GM12873 (cell line): ENCODE results near the gene ADCY9.

ENCODE experiments used
- TF ChIP-seq, protein P1 (sequence below): IDR thresholded peaks from 2 replicates; pipeline ENCODE4 v1.5.1; 2012; ENCODE audit warnings: low read depth, mild to moderate bottlenecking, moderate library complexity, low read length, control low read depth; ENCODE audit not compliant: insufficient read depth; ENCODE audit errors: missing control alignments

Gene ADCY9

DNA sequence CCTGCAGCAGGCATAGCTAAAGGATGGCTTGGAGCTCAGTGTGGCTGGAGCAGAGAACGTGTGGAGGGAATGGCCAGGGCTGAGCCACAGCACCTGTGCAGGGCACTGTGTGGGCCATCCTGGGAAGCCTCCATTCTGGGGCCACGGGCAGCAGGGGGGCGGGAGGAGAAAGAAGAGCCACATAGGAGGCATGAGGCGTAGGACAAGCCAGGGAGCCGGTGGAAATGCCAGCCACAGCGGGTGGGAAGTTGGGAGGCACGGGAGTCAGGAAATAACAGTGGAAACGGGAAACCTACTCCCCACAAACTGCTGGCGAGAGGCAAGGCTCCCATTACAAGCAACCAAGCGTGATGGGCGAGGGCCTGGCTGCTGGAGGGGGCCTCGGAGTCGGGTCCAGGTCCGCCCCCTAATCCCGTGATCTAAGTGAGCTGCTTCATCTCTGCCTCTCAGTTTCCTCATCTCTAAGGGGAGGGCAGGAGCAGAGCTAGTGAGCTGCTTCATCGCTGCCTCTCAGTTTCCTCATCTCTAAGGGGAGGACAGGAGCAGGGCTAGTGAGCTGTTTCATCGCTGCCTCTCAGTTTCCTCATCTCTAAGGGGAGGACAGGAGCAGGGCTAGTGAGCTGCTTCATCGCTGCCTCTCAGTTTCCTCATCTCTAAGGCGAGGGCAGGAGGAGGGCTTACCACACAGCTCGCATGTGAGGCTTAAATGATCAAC lies 104.9 kb downstream of the ADCY9 start:
- TF ChIP-seq, protein P1, sequence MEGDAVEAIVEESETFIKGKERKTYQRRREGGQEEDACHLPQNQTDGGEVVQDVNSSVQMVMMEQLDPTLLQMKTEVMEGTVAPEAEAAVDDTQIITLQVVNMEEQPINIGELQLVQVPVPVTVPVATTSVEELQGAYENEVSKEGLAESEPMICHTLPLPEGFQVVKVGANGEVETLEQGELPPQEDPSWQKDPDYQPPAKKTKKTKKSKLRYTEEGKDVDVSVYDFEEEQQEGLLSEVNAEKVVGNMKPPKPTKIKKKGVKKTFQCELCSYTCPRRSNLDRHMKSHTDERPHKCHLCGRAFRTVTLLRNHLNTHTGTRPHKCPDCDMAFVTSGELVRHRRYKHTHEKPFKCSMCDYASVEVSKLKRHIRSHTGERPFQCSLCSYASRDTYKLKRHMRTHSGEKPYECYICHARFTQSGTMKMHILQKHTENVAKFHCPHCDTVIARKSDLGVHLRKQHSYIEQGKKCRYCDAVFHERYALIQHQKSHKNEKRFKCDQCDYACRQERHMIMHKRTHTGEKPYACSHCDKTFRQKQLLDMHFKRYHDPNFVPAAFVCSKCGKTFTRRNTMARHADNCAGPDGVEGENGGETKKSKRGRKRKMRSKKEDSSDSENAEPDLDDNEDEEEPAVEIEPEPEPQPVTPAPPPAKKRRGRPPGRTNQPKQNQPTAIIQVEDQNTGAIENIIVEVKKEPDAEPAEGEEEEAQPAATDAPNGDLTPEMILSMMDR: no peak

DNA sequence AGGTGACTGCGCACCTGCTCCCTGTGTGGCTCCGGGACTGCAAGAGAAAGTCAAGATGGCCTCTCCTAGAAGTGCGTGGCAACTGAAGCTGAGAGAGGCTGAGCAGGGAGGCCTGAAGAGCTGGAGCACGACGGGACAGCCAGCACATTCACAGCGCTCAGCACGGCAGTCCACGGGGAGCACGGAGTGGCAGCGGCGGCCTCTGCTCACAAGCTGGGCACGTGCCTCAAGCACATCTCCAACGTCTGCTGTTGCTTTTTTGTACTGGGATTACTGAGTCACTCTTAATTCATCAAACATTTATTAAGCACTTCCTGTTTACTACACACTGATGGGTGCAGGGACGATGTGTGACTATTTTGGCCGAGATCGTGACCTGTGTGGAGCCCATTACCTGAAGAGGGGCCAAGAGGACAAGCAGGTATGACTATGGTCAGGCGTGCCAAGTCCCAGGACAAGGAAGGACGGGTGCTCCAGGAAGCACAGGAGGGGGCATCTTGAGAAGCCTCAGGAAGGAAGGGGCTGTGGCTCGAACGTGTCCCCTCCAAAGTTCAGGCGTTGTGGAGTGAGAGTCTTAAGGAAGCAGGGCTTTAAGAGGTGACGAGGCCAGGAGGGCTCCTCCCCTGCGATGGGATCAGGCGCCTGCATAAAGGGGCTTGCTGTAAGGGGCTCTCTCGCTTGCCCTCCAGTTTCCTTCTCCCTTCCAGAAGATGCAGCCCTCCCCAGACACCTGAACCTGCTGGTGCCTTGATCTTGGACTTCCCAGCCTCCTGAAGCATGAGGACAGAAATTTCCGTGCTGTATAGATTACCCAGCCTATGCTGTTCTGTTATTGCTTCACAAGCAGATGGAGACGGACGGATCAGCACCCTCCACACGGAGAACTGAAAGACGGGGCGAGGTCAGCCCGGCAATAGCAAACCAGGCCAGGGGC lies 105.8 kb downstream of the ADCY9 start:
- TF ChIP-seq, protein P1: no peak

DNA sequence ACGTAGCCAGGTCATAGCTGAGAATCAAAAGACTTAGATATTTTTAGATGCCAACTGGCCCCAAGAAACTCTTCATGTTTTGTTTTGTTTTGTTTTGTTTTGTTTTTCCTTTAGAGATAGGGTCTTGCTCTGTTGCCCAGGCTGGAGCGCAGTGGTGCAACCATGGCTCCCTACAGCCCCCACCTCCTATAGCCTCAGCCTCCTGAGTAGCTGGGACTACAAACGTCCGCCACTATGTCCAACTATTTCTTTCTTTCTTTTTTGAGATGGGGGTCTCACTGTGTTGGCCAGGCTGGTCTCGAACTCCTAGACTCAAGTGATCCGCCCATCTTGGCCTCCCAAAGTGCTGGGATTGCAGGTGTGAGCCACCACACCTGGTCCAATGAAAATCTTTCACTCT lies 107.1 kb downstream of the ADCY9 start:
- TF ChIP-seq, protein P1: no peak

DNA sequence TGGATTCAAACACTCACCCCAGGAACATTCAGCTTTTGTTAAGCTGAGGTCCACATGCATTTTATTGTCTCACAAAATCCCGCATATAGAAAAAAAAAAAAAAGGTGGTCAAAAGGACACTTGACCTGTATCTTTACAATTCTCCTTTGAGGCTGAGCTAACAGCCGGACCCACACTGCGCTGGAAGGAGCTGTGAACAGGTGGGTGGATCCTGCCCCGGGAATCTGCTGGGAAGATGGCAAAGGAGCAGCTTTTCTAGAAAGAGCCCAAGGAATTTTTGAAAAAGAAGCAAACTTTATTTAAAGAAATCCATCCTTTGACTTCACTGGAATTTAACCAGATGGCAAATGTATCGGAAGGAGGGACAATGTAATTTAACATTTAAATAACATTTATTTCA lies 108.1 kb downstream of the ADCY9 start:
- TF ChIP-seq, protein P1: no peak

DNA sequence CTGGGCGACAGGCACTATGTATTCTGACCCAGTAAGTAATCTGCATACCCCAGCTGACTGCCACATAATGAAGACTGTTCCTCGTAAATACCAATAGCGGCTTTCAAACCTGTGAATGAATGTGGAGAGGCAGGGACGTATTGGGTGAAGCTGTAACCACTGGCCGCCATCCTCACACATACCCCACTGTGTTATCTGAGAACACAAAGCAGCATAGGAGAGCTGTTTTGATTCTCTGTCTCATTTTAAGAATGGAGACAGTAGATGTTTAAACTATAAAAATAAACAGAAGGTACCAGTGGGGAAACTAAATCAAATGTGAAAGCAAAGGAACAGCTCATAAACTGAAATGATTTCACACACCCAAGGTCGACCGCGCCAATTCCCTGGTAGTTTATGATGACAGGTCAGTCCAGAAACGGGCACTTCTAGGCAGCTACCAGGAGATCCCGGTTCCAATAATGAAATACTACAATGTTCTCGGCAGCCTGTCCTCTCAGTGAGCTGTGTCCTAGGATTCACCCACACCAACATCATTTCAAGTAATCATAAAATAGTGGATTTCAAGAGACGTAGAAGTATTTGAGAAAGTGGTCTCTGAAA lies 109.7 kb downstream of the ADCY9 start:
- TF ChIP-seq, protein P1: no peak

DNA sequence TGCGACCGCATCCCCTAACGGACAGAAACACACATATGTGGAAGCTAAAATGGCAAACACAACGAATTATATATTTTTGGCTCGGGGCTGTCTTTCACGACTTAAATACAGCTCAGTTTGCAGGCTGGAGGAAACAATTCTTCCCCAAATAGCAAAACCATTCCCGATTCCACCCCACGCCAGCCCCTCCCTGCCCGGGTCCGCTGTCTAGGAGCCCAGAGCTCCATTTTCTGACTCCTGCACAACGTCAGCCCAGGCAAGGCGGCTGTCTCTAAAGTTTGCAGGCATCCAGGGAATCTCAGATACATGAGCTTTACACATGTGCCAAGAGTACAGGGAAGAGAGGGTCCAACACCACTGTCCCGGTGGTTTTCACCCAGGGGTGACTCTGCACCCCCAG lies 110.5 kb downstream of the ADCY9 start:
- TF ChIP-seq, protein P1: no peak

DNA sequence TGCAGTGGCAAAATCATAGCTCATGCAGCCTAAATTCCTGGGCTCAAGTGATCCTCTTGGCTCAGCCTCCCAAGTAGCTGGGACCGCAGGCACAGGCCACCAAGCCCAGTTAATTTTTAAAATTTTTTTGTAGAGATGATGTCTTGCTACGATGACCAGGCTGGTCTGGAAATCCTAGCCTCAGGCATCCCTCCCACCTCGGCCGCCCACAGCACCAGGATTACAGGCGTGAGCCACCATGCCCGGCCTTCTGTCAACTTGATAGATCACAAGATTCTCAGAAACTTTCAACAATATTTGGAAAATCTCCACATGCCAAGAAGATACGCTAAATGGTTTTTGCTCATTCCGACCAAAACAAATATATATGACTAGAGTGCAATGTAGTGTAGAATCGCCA lies 111.0 kb downstream of the ADCY9 start:
- TF ChIP-seq, protein P1: no peak
